Caco-2 (cell line): Measurements from ENCODE around the gene STAT3. TPM values are rescaled to one million over a fixed set of nuclear protein-coding genes. Genes with fewer than 3 reads are reported as not detected.

Source experiments
- BruUV-seq: library from RNA; stranded (reverse); fragments of 400-500 nt; replicated peaks from 2 replicates; lab custom pipeline; 2021; lab: Mats Ljungman, UMichigan
- CTCF ChIA-PET: fragments of 300-600 bp; sonication (Branson Sonifier 250); formaldehyde crosslinking; loops from one replicate; lab custom pipeline; 2022; ENCODE audit warnings: antibody characterized with exemption; lab: Charles Lee
- POLR2A ChIA-PET: fragments of 300-600 bp; sonication (Branson Sonifier 250); formaldehyde crosslinking; loops from one replicate; lab custom pipeline; 2022; ENCODE audit warnings: antibody characterized with exemption; lab: Charles Lee
- DNase-seq, 2 experiments: peaks; one replicate each; pipeline versions ENCODE4 v3.0.0 to v3.0.0-alpha.2; 2020 to 2022
- H3K27me3 ChIP-seq: replicated peaks from 2 replicates; pipeline ENCODE4 v1.6.0; 2011; ENCODE audit warnings: low read length; ENCODE audit not compliant: control insufficient read depth, insufficient read depth
- H3K36me3 ChIP-seq: 2 replicates; pipeline ENCODE4 v1.5.1; 2011; ENCODE audit warnings: low read length; ENCODE audit not compliant: control insufficient read depth, insufficient read depth
- H3K4me1 ChIP-seq: fragments of 250-450 bp; sonication (Bioruptor Pico); 2 replicates; pipeline ENCODE4 v1.5.1; 2020; ENCODE audit warnings: mild to moderate bottlenecking
- H3K4me3 ChIP-seq: 2 replicates; pipeline ENCODE4 v1.5.1; 2011; ENCODE audit warnings: low read depth, mild to moderate bottlenecking, control low read depth, low read length
- H3K9me3 ChIP-seq: fragments of 250-450 bp; sonication (Bioruptor Pico); 2 replicates; pipeline ENCODE4 v1.5.1; 2020; ENCODE audit warnings: mild to moderate bottlenecking, moderate library complexity
- H3K27ac Mint-ChIP-seq: one replicate; pipeline ENCODE4 v1.8.0; 2022; ENCODE audit warnings: mixed read lengths; ENCODE audit not compliant: unreplicated experiment
- H3K27me3 Mint-ChIP-seq: one replicate; pipeline ENCODE4 v1.8.0; 2022; ENCODE audit warnings: mixed read lengths; ENCODE audit not compliant: insufficient read depth, unreplicated experiment
- H3K36me3 Mint-ChIP-seq: one replicate; pipeline ENCODE4 v1.8.0; 2022; ENCODE audit warnings: mild to moderate bottlenecking, mixed read lengths; ENCODE audit not compliant: insufficient read depth, unreplicated experiment
- H3K4me1 Mint-ChIP-seq: one replicate; pipeline ENCODE4 v1.8.0; 2022; ENCODE audit warnings: low read depth, mixed read lengths; ENCODE audit not compliant: unreplicated experiment
- H3K4me3 Mint-ChIP-seq: one replicate; pipeline ENCODE4 v1.8.0; 2022; ENCODE audit warnings: mild to moderate bottlenecking, moderate library complexity, mixed read lengths; ENCODE audit not compliant: unreplicated experiment
- H3K9me3 Mint-ChIP-seq: one replicate; pipeline ENCODE4 v1.8.0; 2022; ENCODE audit warnings: mixed read lengths; ENCODE audit not compliant: unreplicated experiment
- CTCF ChIP-seq, 2 experiments: fragments of 200-600 bp in 1 of 2; IDR thresholded peaks; 1 replicate in 1 of 2; 2 replicates in 1 of 2; pipeline versions ENCODE4 v1.5.1 to v1.8.0; 2011 to 2022; ENCODE audit warnings: antibody characterized with exemption in 1 of 2, control low read depth in 1 of 2, inconsistent platforms in 1 of 2, low read depth in 1 of 2, low read length in 1 of 2, mild to moderate bottlenecking in 1 of 2, moderate library complexity in 1 of 2; ENCODE audit not compliant: insufficient read depth in 1 of 2, severe bottlenecking in 1 of 2, unreplicated experiment in 1 of 2
- intact Hi-C: fragments of 100-400 bp; cut with micrococcal nuclease; formaldehyde crosslinking; loops from one replicate; pipeline ENCODE4 v1.10.0; 2022; ENCODE audit not compliant: unreplicated experiment
- total RNA-seq: library from RNA; stranded (reverse); gene quantifications from 2 replicates; pipeline ENCODE4 v1.2.3, GENCODE V29; 2022

Gene STAT3
- total RNA-seq, 1 experiment from 2014 or later: 73.7 TPM

GRCh38 chr17:42358434-42358833 lies 29.8 kb downstream of the STAT3 start:
- no peaks in the 10 kb centered on the region for H3K36me3 ChIP-seq

GRCh38 chr17:42354956-42355843 lies 33.0 kb downstream of the STAT3 start:
- H3K9me3 ChIP-seq: no peaks in the 10 kb centered on the region
- Mint-ChIP-seq H3K36me3 (no peaks in the 10 kb centered on the region), H3K4me1 (no peaks in the 10 kb centered on the region), H3K9me3 (no peaks in the 10 kb centered on the region), H3K27me3 (no peaks in the 10 kb centered on the region), H3K27ac (no peak overlapping the region), H3K4me3 (no peak overlapping the region)
- BruUV-seq: no TSS peak
- H3K27me3 ChIP-seq: no peaks in the 10 kb centered on the region
- TF ChIP-seq CTCF (IDR thresholded peaks at IDR 0.05; ENCODE audit: insufficient read depth in 1 of 2, low read depth in 1 of 2, low read length in 1 of 2, severe bottlenecking in 1 of 2, unreplicated experiment in 1 of 2): no peak
- intact Hi-C loops: no loop called here
- ChIA-PET POLR2A (no interaction called here), CTCF (no interaction called here)
- H3K4me1 ChIP-seq: no peaks in the 10 kb centered on the region
- no peak for DNase-seq
- no peak overlapping the region for H3K4me3 ChIP-seq
- H3K36me3 ChIP-seq: no peaks in the 10 kb centered on the region

More at GRCh38 chr17:42358434-42358833, 29.8 kb downstream of the STAT3 start:
- H3K27me3 ChIP-seq: no peaks in the 10 kb centered on the region
- no peaks in the 10 kb centered on the region for H3K9me3 ChIP-seq
- no peak for TF ChIP-seq CTCF (IDR thresholded peaks at IDR 0.05; ENCODE audit: insufficient read depth in 1 of 2, low read depth in 1 of 2, low read length in 1 of 2, severe bottlenecking in 1 of 2, unreplicated experiment in 1 of 2)
- Mint-ChIP-seq H3K4me1 (peaks cover 6% of the 10 kb centered on the region), H3K4me3 (no peak overlapping the region), H3K9me3 (no peaks in the 10 kb centered on the region), H3K27me3 (no peaks in the 10 kb centered on the region), H3K36me3 (no peaks in the 10 kb centered on the region), H3K27ac (no peak overlapping the region)
- CTCF ChIA-PET: interaction anchor here (0.6 kb wide), 1 partner anchor 14 kb away, joined by 3 read pairs; no protein-coding TSS in a partner anchor
- H3K4me1 ChIP-seq: peaks cover 4% of the 10 kb centered on the region; the same call in 1 of the 2 replicates
- DNase-seq: no peak
- H3K4me3 ChIP-seq: no peak overlapping the region
- intact Hi-C loops: no loop called here
- BruUV-seq: no TSS peak
- POLR2A ChIA-PET: no interaction called here

DNA sequence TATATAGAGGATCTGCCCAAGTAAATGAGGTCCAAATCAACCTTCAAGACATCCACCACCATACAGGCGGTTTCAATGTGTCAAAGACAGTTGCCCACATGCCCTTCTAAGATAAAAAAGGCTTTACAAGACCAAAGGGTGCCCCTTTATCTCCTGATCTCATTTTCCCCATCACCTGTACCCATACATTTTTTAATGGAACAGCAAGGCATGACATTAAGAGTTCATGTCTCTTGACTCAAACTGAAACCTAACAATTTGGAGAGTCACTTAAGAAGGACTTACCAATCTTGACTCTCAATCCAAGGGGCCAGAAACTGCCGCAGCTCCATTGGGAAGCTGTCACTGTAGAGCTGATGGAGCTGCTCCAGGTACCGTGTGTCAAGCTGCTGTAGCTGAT lies 40.1 kb downstream of the STAT3 start:
- Histone ChIP-seq H3K9me3 (no peaks in the 10 kb centered on the region), H3K4me3 (no peak overlapping the region), H3K4me1 (no peaks in the 10 kb centered on the region), H3K27me3 (no peaks in the 10 kb centered on the region), H3K36me3 (no peaks in the 10 kb centered on the region)
- TF ChIP-seq CTCF (IDR thresholded peaks at IDR 0.05; ENCODE audit: insufficient read depth in 1 of 2, low read depth in 1 of 2, low read length in 1 of 2, severe bottlenecking in 1 of 2, unreplicated experiment in 1 of 2): no peak
- ChIA-PET CTCF (no interaction called here), POLR2A (no interaction called here)
- no peak overlapping the region for H3K27ac Mint-ChIP-seq
- no TSS peak for BruUV-seq
- H3K4me1 Mint-ChIP-seq: no peaks in the 10 kb centered on the region
- H3K9me3 Mint-ChIP-seq: no peaks in the 10 kb centered on the region
- no peak overlapping the region for H3K4me3 Mint-ChIP-seq
- H3K36me3 Mint-ChIP-seq: peaks cover 34% of the 10 kb centered on the region
- no peaks in the 10 kb centered on the region for H3K27me3 Mint-ChIP-seq
- intact Hi-C loops: no loop called here
- DNase-seq: no peak
